GM12873 (cell line): ENCODE data around the gene LITAF.

Source experiments
- TF ChIP-seq, protein P1 (sequence below): IDR thresholded peaks from 2 replicates; pipeline ENCODE4 v1.5.1; 2012; ENCODE audit warnings: low read depth, mild to moderate bottlenecking, moderate library complexity, low read length, control low read depth; ENCODE audit not compliant: insufficient read depth; ENCODE audit errors: missing control alignments

Gene LITAF

DNA sequence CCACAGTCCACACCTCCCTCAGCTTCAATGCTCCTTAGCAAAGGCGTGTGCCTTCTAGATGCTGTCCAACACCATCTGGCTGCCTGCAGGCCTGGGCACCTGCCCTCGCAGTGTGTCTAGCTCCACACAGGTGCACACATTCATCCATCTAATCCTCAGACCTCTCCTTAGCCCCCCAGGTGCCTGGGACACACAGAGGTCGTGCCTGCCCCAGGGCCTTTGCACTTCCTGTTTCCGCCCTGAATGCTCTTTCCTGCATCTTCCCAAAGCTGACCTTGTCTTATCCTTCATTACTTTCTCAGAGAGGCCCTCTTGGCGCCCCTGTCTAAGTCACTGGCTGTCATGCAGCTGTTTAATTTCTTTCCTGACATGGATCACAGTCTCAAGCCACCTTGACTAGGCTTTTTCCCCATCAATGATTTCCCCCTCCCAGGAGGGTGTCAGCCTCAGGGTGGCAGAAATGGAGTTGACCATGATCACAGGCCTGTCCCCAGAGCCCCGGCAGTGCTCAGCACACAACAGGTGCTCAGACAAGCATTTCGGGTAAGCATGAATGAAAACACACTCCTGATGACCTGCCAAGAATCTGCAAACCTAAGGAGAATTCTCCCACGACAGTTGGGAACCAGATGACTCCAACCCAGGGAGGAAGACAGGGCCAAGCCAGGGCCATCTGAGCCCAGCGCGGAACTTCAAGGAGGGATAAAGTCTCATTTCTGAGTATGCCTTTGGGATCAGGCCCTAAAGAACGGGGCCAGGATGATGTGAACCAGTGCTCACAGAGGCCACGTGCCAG, 76.3 kb downstream of the LITAF start:
- TF ChIP-seq, protein P1, sequence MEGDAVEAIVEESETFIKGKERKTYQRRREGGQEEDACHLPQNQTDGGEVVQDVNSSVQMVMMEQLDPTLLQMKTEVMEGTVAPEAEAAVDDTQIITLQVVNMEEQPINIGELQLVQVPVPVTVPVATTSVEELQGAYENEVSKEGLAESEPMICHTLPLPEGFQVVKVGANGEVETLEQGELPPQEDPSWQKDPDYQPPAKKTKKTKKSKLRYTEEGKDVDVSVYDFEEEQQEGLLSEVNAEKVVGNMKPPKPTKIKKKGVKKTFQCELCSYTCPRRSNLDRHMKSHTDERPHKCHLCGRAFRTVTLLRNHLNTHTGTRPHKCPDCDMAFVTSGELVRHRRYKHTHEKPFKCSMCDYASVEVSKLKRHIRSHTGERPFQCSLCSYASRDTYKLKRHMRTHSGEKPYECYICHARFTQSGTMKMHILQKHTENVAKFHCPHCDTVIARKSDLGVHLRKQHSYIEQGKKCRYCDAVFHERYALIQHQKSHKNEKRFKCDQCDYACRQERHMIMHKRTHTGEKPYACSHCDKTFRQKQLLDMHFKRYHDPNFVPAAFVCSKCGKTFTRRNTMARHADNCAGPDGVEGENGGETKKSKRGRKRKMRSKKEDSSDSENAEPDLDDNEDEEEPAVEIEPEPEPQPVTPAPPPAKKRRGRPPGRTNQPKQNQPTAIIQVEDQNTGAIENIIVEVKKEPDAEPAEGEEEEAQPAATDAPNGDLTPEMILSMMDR: no peak

DNA sequence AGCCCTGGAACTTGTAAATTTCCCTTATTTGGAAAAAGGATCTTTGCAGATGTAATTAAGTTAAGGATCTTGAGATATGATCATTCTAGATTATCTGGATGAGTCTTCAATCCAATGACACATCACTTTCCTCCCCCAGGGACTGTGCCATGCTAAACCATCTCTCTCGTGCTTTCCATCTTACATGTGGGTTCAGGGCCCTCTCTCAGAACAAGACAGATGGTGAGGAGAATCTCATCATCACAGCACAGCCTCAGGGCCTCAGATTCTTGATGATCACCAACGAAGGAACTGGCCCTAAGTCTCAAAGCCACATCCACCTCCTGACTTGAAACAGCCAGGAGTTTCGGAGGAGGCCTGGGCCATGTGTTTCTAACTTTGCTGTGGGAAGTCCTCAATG, 78.7 kb downstream of the LITAF start:
- TF ChIP-seq, protein P1: no peak

DNA sequence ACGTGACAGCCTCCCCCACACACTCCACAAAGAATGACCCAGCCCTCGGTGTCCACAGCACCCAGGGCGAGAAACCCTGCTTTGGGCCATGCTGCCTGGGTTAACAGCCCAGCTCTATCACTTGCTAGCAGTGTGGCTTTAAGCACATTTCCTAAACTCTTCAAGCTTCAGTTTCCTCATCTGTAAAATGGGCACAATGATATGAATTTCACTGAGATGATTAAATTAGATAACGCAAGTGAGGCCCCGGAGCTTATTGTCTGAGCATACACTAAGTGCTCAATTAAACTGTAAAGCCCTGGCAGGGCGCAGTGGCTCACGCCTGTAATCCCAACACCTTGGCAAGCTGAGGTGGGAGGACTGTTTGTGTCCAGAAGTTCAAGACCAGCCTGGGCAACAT, 79.4 kb downstream of the LITAF start:
- TF ChIP-seq, protein P1: no peak

DNA sequence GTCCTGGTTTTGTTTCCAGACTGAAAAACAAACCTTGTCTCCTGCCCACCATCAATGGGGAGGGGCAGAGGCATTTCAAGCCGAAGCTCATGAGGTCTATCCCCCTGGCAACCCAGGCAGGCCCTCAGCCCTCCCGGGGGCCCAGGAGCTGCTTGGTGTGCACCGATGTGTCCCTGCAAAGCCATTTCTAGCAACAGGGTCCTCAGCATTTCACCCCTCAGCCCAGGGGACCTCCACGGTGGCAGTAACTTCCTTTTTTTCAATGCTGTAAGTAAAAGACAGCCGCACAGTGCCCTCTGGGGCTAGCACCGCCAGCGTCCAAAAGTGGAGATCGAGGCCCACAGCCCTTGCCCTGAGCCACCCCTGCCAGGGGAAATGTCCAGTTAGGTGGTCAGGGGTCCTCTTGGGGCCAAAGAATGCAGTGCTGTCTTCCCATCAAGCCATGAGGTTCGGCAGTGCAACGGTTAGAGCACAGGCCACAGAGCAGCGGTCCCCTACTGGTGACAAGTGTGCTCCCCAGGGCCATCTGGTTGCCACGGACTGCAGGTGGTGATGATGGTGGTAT, 79.9 kb downstream of the LITAF start:
- TF ChIP-seq, protein P1: peak; percentile 52

DNA sequence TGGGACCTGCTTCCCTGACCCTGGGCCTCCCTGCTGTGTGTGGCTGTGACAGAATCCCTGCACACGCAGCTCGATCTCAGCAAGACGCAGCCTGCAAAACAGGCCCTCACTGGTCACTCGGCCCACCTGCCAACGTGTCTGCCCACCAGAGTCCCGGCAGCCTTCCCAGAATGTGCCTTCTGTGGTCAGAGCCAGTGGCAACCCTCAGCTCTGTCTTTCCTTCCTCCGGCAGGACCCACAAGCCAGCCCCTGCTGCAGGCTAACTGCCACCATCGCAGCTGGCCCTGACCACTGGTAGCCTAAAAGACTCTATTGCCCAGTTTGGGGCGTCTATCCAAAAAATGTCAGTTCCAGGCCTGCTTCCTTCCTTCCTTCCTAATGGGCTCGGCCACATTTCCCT, 83.2 kb downstream of the LITAF start:
- TF ChIP-seq, protein P1: no peak

DNA sequence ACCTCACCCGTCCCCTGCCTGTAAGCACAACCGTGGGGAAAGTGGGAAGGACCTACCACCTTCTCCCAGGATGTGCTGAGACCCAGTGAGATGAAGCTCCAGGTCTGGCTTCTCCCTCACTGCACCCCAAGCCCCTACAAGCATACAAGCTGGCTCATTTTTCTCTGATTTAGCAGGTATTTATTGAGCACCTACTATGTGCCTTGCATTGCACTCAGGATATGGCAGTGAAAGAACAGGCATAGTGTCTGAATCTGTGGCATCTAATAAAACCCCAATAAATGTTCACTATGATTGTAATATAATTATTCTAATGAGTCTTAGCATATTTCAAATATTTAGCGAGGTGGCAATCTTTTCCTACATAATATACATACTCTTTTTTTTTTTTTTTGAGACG, 84.5 kb downstream of the LITAF start:
- TF ChIP-seq, protein P1: no peak

DNA sequence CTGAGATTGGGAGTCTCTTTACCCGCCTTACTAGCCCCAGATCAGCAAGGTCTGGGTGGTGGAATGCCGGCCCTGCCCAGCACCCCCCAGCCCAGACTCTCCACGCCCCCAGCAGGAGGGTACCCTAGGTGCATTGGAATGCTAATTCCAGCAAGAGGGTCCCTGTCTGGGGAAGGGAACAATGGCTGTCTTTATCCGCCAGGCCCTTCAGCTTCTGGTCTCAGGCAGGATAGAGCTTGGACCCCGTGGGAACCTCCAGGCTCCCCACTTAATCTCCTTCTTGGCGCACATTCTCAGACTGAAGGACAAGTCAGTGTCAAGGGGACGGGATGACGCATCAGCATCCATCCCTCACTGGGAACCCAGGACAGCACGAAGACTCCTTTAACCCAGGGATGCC, 85.1 kb downstream of the LITAF start:
- TF ChIP-seq, protein P1: no peak
